Naive B cell (primary cell): ENCODE data around the gene ACADS. TPM values are rescaled to one million over a fixed set of nuclear protein-coding genes. Genes with fewer than 3 reads are reported as not detected.
"Not testable (repeated sequence)": the region's sequence is repeated elsewhere in the genome, so short reads cannot be mapped to it uniquely, and the experiment has no call there.

ENCODE experiments used
- ATAC-seq, 2 donors: fragments of 150-1000 bp; cut with Tn5 transposase; 2 replicates each; pipeline ENCODE4 v1.10.0; 2021; ENCODE audit warnings: low read depth in 2 of 2, mild to moderate bottlenecking in 2 of 2, moderate library complexity in 2 of 2
- DNase-seq: peaks from one replicate; pipeline ENCODE4 v3.0.0; 2022
- H3K27ac Mint-ChIP-seq, 6 donors: one replicate each; pipeline ENCODE4 v1.8.0; 2020 to 2022; ENCODE audit warnings: mild to moderate bottlenecking in 6 of 6, mixed read lengths in 6 of 6, moderate library complexity in 5 of 6, inconsistent platforms in 2 of 6
- H3K27me3 Mint-ChIP-seq, 3 donors: one replicate each; pipeline ENCODE4 v1.8.0; 2021 to 2022; ENCODE audit warnings: mixed read lengths in 3 of 3, mild to moderate bottlenecking in 1 of 3
- H3K36me3 Mint-ChIP-seq, 2 donors: one replicate each; pipeline ENCODE4 v1.8.0; 2020 to 2022; ENCODE audit warnings: mixed read lengths in 2 of 2, inconsistent platforms in 1 of 2, mild to moderate bottlenecking in 1 of 2
- H3K4me1 Mint-ChIP-seq, 3 donors: one replicate each; pipeline ENCODE4 v1.8.0; 2020 to 2022; ENCODE audit warnings: mixed read lengths in 3 of 3, inconsistent platforms in 1 of 3, mild to moderate bottlenecking in 1 of 3, moderate library complexity in 1 of 3
- H3K4me3 Mint-ChIP-seq, 8 donors: one replicate each; pipeline ENCODE4 v1.8.0; 2020 to 2022; ENCODE audit warnings: mild to moderate bottlenecking in 8 of 8, mixed read lengths in 8 of 8, moderate library complexity in 8 of 8, inconsistent platforms in 2 of 8
- H3K9me3 Mint-ChIP-seq, 7 donors: one replicate each; pipeline ENCODE4 v1.8.0; 2020 to 2022; ENCODE audit warnings: mixed read lengths in 7 of 7, mild to moderate bottlenecking in 5 of 7, inconsistent platforms in 2 of 7, moderate library complexity in 1 of 7
- polyA plus RNA-seq, 6 donors: library from polyadenylated mRNA; unstranded; fragments of 300-500 nt; fragmentation: Illumina TruSeq; gene quantifications; one replicate each; pipeline ENCODE4 v1.2.3, GENCODE V29; 2021; ENCODE audit warnings: low read depth in 6 of 6

Gene ACADS
- polyA plus RNA-seq, 6 donors from 2014 or later: 3.4 to 17.4 (median 7.7) TPM

GRCh38 chr12:120721866-120722265, 3.8 kb upstream of the ACADS start:
- ATAC-seq (peak; percentile 41 to 55), DNase-seq (peak; percentile 44)
- Mint-ChIP-seq H3K4me1 (peaks cover 27 to 54% (median 38%) of the 10 kb centered on the region in 3 donors), H3K27ac (no peak overlapping the region), H3K27me3 (no peaks in the 10 kb centered on the region), H3K36me3 (peaks cover 21 to 36% of the 10 kb centered on the region in 2 donors), H3K9me3 (no peaks in the 10 kb centered on the region), H3K4me3 (peak overlapping the region in 4 of 8 donors; percentile 16 to 51 (median 32))

GRCh38 chr12:120722784-120723183, 2.8 kb upstream of the ACADS start:
- H3K4me3 Mint-ChIP-seq: peak overlapping the region in 1 of 8 donors; percentile 16
- ATAC-seq: no peak
- H3K36me3 Mint-ChIP-seq: peaks cover 20 to 36% of the 10 kb centered on the region in 2 donors
- no peaks in the 10 kb centered on the region for H3K9me3 Mint-ChIP-seq
- H3K27ac Mint-ChIP-seq: no peak overlapping the region
- no peak for DNase-seq
- H3K4me1 Mint-ChIP-seq: peaks cover 27 to 54% (median 38%) of the 10 kb centered on the region in 3 donors
- no peaks in the 10 kb centered on the region for H3K27me3 Mint-ChIP-seq

- Mint-ChIP-seq H3K4me1 (peaks cover 23 to 47% (median 38%) of the 10 kb centered on the region in 3 donors), H3K27ac (no peak overlapping the region), H3K36me3 (peaks cover 5 to 19% of the 10 kb centered on the region in 2 donors), H3K9me3 (no peaks in the 10 kb centered on the region), H3K27me3 (no peaks in the 10 kb centered on the region), H3K4me3 (peak overlapping the region; percentile 82 to 94 (median 88))
- no peak for DNase-seq
- ATAC-seq: no peak
These were observed 906 bp upstream of the ACADS start for GRCh38 chr12:120724720-120725119.

- H3K4me3 Mint-ChIP-seq: peak overlapping the region; percentile 82 to 94 (median 88)
- H3K4me1 Mint-ChIP-seq: peaks cover 23 to 46% (median 38%) of the 10 kb centered on the region in 3 donors
- H3K36me3 Mint-ChIP-seq: peaks cover 5 to 16% of the 10 kb centered on the region in 2 donors
- no peaks in the 10 kb centered on the region for H3K9me3 Mint-ChIP-seq
- DNase-seq: no peak
- no peak for ATAC-seq
- H3K27me3 Mint-ChIP-seq: no peaks in the 10 kb centered on the region
- H3K27ac Mint-ChIP-seq: peak overlapping the region in 1 of 6 donors; percentile 80
These were observed 421 bp upstream of the ACADS start for GRCh38 chr12:120725151-120725658.

DNA sequence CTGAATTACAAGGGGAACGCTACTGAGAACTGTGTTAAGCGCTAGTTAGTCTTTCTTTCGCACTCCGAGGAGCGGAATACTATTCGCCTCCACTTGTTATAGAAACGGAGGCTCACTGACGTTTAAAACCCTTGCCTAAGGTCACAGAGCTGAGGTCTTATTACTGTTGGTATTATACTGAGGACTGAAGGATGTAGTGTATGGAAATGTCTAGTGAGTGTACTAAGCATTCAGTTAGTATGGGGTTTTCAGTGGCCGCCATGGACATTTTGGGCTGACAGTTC, 826 bp downstream of the ACADS start:
- peaks cover 11 to 12% of the 10 kb centered on the region in 2 donors for H3K36me3 Mint-ChIP-seq
- peaks cover 23 to 38% (median 34%) of the 10 kb centered on the region in 3 donors for H3K4me1 Mint-ChIP-seq
- DNase-seq: no peak
- no peak for ATAC-seq
- peak overlapping the region in 3 of 6 donors; percentile 58 to 92 (median 82) for H3K27ac Mint-ChIP-seq
- no peaks in the 10 kb centered on the region for H3K9me3 Mint-ChIP-seq
- peak overlapping the region; percentile 82 to 94 (median 88) for H3K4me3 Mint-ChIP-seq
- no peaks in the 10 kb centered on the region for H3K27me3 Mint-ChIP-seq

- H3K36me3 Mint-ChIP-seq: peaks cover 11 to 12% of the 10 kb centered on the region in 2 donors
- DNase-seq (no peak), ATAC-seq (no peak)
- no peaks in the 10 kb centered on the region for H3K9me3 Mint-ChIP-seq
- peaks cover 18 to 32% (median 29%) of the 10 kb centered on the region in 3 donors for H3K4me1 Mint-ChIP-seq
- no peaks in the 10 kb centered on the region for H3K27me3 Mint-ChIP-seq
- peak overlapping the region in 4 of 8 donors; percentile 82 to 94 (median 88) for H3K4me3 Mint-ChIP-seq
- peak overlapping the region in 1 of 6 donors; percentile 58 for H3K27ac Mint-ChIP-seq
These were observed 1.3 kb downstream of the ACADS start for GRCh38 chr12:120726961-120727360.

- DNase-seq, H3K4me3 Mint-ChIP-seq, H3K27me3 Mint-ChIP-seq, H3K4me1 Mint-ChIP-seq, ATAC-seq, H3K9me3 Mint-ChIP-seq: not testable (repeated sequence)
- Mint-ChIP-seq H3K36me3 (peaks cover 7 to 11% of the 10 kb centered on the region in 2 donors), H3K27ac (peak overlapping the region in 1 of 6 donors; percentile 44)
These were observed 6.6 kb downstream of the ACADS start for GRCh38 chr12:120732198-120732597.

GRCh38 chr12:120733574-120733973, 7.9 kb downstream of the ACADS start:
- Mint-ChIP-seq H3K27ac (peak overlapping the region in 1 of 6 donors; percentile 18), H3K4me1 (peaks cover 0 to 6% (median 0%) of the 10 kb centered on the region in 3 donors), H3K4me3 (peak overlapping the region in 1 of 8 donors; percentile 41), H3K9me3 (no peaks in the 10 kb centered on the region), H3K36me3 (peaks cover 7 to 11% of the 10 kb centered on the region in 2 donors), H3K27me3 (no peaks in the 10 kb centered on the region)
- ATAC-seq (no peak), DNase-seq (no peak)

- peaks cover 0 to 6% (median 0%) of the 10 kb centered on the region in 3 donors for H3K4me1 Mint-ChIP-seq
- peaks cover 7 to 11% of the 10 kb centered on the region in 2 donors for H3K36me3 Mint-ChIP-seq
- ATAC-seq: no peak
- no peaks in the 10 kb centered on the region for H3K9me3 Mint-ChIP-seq
- peak overlapping the region in 1 of 8 donors; percentile 41 for H3K4me3 Mint-ChIP-seq
- DNase-seq: no peak
- no peaks in the 10 kb centered on the region for H3K27me3 Mint-ChIP-seq
- peak overlapping the region in 4 of 6 donors; percentile 42 to 74 (median 54) for H3K27ac Mint-ChIP-seq
These were observed 8.6 kb downstream of the ACADS start for GRCh38 chr12:120734210-120734609.

DNA sequence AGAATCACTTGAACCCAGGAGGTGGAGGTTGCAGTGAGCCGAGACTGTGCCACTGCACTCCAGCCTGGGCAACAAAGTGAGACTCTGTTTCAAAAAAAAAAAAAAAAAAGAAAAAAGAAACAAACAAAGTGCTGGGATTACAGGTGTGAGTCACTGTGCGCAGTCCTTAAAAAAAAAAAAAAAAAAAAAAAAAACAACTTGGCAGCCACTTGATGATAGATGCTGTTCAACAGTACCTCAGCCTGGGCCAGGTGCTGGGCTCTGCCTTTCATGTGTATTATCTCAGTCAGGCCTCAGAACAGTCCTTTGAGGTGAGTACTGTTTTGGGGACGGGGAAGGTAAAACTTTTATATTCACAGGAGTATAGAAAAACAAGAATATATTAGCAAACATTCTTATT, 9.6 kb downstream of the ACADS start:
- H3K36me3 Mint-ChIP-seq: peaks cover 5 to 6% of the 10 kb centered on the region in 2 donors
- no peaks in the 10 kb centered on the region for H3K27me3 Mint-ChIP-seq
- peaks cover 0 to 6% (median 0%) of the 10 kb centered on the region in 3 donors for H3K4me1 Mint-ChIP-seq
- H3K9me3 Mint-ChIP-seq: no peaks in the 10 kb centered on the region
- H3K27ac Mint-ChIP-seq: no peak overlapping the region
- no peak for DNase-seq
- no peak overlapping the region for H3K4me3 Mint-ChIP-seq
- ATAC-seq: no peak

DNA sequence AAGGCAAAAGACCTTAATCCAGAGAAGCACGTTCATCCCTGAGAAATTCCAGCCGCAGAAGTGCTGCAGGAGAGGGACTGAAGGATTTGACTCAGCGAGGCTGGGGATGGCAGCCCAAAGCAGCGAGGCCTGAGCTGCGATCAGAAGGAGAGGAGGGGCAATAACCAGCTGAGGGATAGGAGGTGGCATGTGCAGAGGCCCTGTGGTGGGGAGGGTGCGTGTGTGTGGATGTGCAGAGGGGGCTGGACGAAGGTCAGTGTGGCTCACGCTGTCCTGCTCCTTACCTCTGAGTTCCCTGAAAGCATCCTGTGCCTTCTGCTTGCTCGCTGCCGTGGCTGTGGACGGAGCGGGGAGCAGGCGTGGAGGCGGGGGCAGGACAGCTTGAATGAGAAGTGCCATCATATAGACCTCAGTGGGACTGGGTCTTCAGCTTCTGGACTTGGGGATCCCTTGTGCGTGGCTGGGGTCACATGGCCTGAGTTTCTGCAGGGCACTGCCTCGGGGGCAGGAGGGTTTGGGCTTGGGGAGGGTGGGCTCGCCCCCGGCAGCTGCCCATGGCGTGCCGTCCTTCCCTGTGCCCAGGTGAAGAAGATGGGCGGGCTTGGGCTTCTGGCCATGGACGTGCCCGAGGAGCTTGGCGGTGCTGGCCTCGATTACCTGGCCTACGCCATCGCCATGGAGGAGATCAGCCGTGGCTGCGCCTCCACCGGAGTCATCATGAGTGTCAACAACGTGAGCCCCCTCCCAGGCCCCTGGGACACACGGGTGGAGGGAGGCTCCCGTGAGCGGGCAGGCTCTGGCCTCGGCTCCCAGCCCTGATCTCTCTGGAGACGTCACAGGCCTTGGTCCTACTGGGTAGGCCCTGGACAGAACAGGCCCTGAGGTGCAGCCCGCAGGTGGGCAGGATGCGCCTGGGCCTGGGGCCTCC, 11.0 kb downstream of the ACADS start:
- no peaks in the 10 kb centered on the region for H3K36me3 Mint-ChIP-seq
- H3K27ac Mint-ChIP-seq: peak overlapping the region in 1 of 6 donors; percentile 74
- no peaks in the 10 kb centered on the region for H3K9me3 Mint-ChIP-seq
- ATAC-seq (no peak), DNase-seq (no peak)
- H3K4me3 Mint-ChIP-seq: no peak overlapping the region
- H3K27me3 Mint-ChIP-seq: no peaks in the 10 kb centered on the region
- H3K4me1 Mint-ChIP-seq: peaks cover 0 to 6% (median 0%) of the 10 kb centered on the region in 3 donors

DNA sequence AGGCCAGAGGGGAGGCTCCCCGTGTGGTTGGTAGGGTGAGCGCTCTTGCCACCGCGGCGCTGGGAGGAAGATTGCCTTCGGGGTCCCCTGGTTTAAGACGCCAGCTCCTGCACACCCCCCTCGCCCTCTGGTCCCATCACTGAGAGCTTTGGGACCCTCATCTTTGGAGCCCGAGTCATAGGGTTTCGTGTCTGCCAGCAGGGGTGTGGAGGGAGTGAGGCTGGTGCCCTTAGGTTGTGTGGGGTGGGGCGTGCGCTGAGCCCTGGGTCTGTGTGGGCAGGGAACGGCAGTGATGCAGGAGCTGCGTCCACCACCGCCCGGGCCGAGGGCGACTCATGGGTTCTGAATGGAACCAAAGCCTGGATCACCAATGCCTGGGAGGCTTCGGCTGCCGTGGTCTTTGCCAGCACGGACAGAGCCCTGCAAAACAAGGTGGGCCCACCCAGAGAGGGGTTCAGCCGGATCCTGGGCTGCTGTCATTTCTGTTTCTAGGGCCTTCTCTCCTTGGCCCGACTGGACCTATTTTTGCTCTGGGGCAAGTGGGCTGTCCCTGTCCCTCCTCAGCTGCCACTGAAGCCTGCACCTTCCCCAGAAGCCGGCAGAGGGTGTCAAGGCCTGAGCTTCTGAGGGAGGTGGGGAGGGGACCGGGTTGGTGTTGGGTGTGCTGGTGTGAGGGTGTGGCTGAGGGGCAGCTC, 12.1 kb downstream of the ACADS start:
- Mint-ChIP-seq H3K27ac (no peak overlapping the region), H3K27me3 (no peaks in the 10 kb centered on the region), H3K4me3 (no peak overlapping the region), H3K36me3 (no peaks in the 10 kb centered on the region), H3K4me1 (peaks cover 0 to 6% (median 0%) of the 10 kb centered on the region in 3 donors), H3K9me3 (no peaks in the 10 kb centered on the region)
- DNase-seq (no peak), ATAC-seq (no peak)

DNA sequence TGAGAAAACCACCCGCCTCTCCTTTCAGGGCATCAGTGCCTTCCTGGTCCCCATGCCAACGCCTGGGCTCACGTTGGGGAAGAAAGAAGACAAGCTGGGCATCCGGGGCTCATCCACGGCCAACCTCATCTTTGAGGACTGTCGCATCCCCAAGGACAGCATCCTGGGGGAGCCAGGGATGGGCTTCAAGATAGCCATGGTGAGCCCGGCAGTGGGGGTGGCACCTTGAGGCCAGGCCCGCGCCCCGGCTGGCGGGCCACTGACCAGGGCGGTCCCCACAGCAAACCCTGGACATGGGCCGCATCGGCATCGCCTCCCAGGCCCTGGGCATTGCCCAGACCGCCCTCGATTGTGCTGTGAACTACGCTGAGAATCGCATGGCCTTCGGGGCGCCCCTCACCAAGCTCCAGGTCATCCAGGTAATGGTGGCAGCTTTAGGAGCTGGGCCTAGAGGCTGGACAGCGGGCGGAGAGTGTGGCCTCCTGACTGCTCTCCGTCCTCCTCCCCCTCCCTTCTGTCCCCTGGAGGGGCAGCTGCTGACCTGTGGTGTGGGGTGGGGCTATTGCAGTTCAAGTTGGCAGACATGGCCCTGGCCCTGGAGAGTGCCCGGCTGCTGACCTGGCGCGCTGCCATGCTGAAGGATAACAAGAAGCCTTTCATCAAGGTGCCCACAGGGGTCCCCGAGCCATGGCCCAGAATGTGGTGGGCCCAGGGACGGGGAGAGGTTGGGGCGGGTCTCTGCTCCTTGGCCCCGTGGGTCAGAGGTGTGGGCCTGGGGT, 12.8 kb downstream of the ACADS start:
- Mint-ChIP-seq H3K4me1 (peaks cover 0 to 6% (median 0%) of the 10 kb centered on the region in 3 donors), H3K9me3 (no peaks in the 10 kb centered on the region), H3K27ac (no peak overlapping the region), H3K36me3 (no peaks in the 10 kb centered on the region), H3K4me3 (no peak overlapping the region), H3K27me3 (no peaks in the 10 kb centered on the region)
- DNase-seq (no peak), ATAC-seq (no peak)
